ENCODE data around the gene MAP7. TPM values are rescaled to one million over a fixed set of nuclear protein-coding genes. Genes with fewer than 3 reads are reported as not detected.

Gene MAP7
- total RNA-seq, 1 donor from 2014 or later: 1.3 TPM

GRCh38 chr6:136525586-136526195 lies 24.5 kb downstream of the MAP7 start:
- Mint-ChIP-seq H3K36me3 (ENCODE audit: low read depth) (no peaks in the 10 kb centered on the region), H3K4me3 (no peak overlapping the region), H3K9me3 (no peaks in the 10 kb centered on the region), H3K27ac (ENCODE audit: unreplicated experiment) (no peak overlapping the region), H3K4me1 (peaks cover 15% of the 10 kb centered on the region), H3K27me3 (ENCODE audit: low read depth) (peaks cover 15% of the 10 kb centered on the region)
- no peak for DNase-seq (ENCODE audit: low read depth, low spot score)
- no peak for TF ChIP-seq CTCF (conservative IDR thresholded peaks at IDR 0.05)

GRCh38 chr6:136524936-136525413 lies 25.2 kb downstream of the MAP7 start:
- peaks cover 15% of the 10 kb centered on the region for H3K4me1 Mint-ChIP-seq
- DNase-seq (ENCODE audit: low read depth, low spot score): no peak
- H3K4me3 Mint-ChIP-seq: no peak overlapping the region
- no peaks in the 10 kb centered on the region for H3K36me3 Mint-ChIP-seq (ENCODE audit: low read depth)
- no peak for TF ChIP-seq CTCF (conservative IDR thresholded peaks at IDR 0.05)
- peaks cover 19% of the 10 kb centered on the region for H3K27me3 Mint-ChIP-seq (ENCODE audit: low read depth)
- no peaks in the 10 kb centered on the region for H3K9me3 Mint-ChIP-seq
- no peak overlapping the region for H3K27ac Mint-ChIP-seq (ENCODE audit: unreplicated experiment)

GRCh38 chr6:136524339-136524935 lies 25.8 kb downstream of the MAP7 start:
- Mint-ChIP-seq H3K4me3 (no peak overlapping the region), H3K4me1 (peaks cover 15% of the 10 kb centered on the region), H3K9me3 (no peaks in the 10 kb centered on the region), H3K27ac (ENCODE audit: unreplicated experiment) (no peak overlapping the region), H3K36me3 (ENCODE audit: low read depth) (no peaks in the 10 kb centered on the region), H3K27me3 (ENCODE audit: low read depth) (peaks cover 19% of the 10 kb centered on the region)
- TF ChIP-seq CTCF (conservative IDR thresholded peaks at IDR 0.05): no peak
- DNase-seq (ENCODE audit: low read depth, low spot score): no peak

GRCh38 chr6:136523196-136523595 lies 27.0 kb downstream of the MAP7 start:
- H3K9me3 Mint-ChIP-seq: no peaks in the 10 kb centered on the region
- peaks cover 15% of the 10 kb centered on the region for H3K4me1 Mint-ChIP-seq
- peaks cover 19% of the 10 kb centered on the region for H3K27me3 Mint-ChIP-seq (ENCODE audit: low read depth)
- TF ChIP-seq CTCF (conservative IDR thresholded peaks at IDR 0.05): no peak
- H3K36me3 Mint-ChIP-seq (ENCODE audit: low read depth): no peaks in the 10 kb centered on the region
- DNase-seq (ENCODE audit: low read depth, low spot score): no peak
- no peak overlapping the region for H3K4me3 Mint-ChIP-seq
- H3K27ac Mint-ChIP-seq (ENCODE audit: unreplicated experiment): no peak overlapping the region

GRCh38 chr6:136522636-136523035 lies 27.6 kb downstream of the MAP7 start:
- no peak for DNase-seq (ENCODE audit: low read depth, low spot score)
- Mint-ChIP-seq H3K27ac (ENCODE audit: unreplicated experiment) (no peak overlapping the region), H3K27me3 (ENCODE audit: low read depth) (peaks cover 19% of the 10 kb centered on the region), H3K4me1 (peaks cover 15% of the 10 kb centered on the region), H3K36me3 (ENCODE audit: low read depth) (no peaks in the 10 kb centered on the region), H3K4me3 (no peak overlapping the region), H3K9me3 (no peaks in the 10 kb centered on the region)
- TF ChIP-seq CTCF (conservative IDR thresholded peaks at IDR 0.05): no peak
